Measurements from ENCODE around the gene EFCAB6. TPM values are rescaled to one million over a fixed set of nuclear protein-coding genes. Genes with fewer than 3 reads are reported as not detected.

Gene EFCAB6
- total and polyA plus RNA-seq, 4 experiments from 2014 or later: 0.15 to 0.91 (median 0.84) TPM; not detected in 1

DNA sequence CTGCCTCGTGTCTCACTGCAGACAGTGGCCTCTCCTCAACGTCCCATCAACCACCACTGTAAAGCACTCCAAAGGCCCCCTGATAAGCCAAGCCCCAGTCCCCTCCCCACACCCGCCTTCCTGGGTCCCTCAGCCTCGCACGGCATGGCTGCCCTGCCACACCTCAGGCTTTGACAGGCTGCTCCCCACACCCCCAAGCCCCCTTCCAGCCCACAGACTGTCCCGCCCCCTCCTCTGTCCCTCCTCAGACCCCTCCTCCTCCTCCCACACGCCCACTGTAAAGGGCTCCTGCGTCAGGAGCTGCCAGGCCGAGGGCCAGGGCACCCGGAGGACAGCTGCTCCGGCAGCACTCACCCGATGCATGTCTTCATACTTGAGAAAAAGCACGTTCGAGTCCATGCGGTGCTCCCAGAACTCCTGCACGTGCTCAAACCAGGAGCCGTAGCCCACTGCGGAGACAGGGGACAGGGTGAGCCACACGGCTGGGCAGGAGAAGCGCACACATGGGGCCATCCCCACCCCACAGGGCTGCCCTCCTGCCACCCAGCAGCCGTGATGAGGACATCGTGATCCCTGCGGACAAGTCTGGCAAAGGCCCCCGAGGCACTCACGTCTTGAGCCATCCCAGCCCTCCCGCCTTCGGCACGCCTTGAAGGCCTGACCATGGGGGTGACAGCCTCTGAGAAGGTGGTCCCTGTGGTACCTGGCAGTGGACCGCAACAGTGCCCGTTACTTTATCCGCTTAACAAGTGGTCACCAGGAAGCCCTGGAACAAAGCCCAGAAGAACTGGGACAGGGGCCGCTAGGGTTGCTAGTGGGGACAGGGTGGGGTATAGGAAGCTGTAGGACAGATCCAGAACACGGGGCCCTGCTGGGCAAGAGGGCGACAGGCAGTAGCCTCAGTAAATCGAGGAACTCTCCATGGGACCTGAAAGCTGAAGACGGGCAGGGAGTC lies 21.5 kb upstream of the EFCAB6 start:
- Histone ChIP-seq H3K4me3 (ENCODE audit: low read length in 2 of 2) (no peak overlapping the region), H3K9me3 (ENCODE audit: control insufficient read depth in 1 of 2, low read length in 2 of 2) (no peaks in the 10 kb centered on the region), H3K27me3 (ENCODE audit: insufficient read depth, low read length) (no peaks in the 10 kb centered on the region), H3K36me3 (ENCODE audit: insufficient read depth, low read length) (no peaks in the 10 kb centered on the region), H3K27ac (ENCODE audit: low read depth, low read length) (no peak overlapping the region), H3K4me1 (ENCODE audit: insufficient read depth, low read length) (no peaks in the 10 kb centered on the region)
- H3K4me1 Mint-ChIP-seq: no peaks in the 10 kb centered on the region
- no peak overlapping the region for H3K4me3 Mint-ChIP-seq
- ChIA-PET POLR2A (ENCODE audit: partially characterized antibody) (no interaction called here), CTCF (ENCODE audit: partially characterized antibody) (no interaction called here)
- no peaks in the 10 kb centered on the region for H3K36me3 Mint-ChIP-seq
- intact Hi-C loops (cut with micrococcal nuclease): no loop called here
- H3K9me3 Mint-ChIP-seq: no peaks in the 10 kb centered on the region
- DNase-seq: no peak
- no peak overlapping the region for H3K27ac Mint-ChIP-seq
- peaks cover 2 to 11% of the 10 kb centered on the region in 2 donors for H3K27me3 Mint-ChIP-seq

- ChIA-PET POLR2A (ENCODE audit: partially characterized antibody) (no interaction called here), CTCF (ENCODE audit: partially characterized antibody) (no interaction called here)
- Histone ChIP-seq H3K27ac (ENCODE audit: low read depth, low read length) (no peak overlapping the region), H3K27me3 (ENCODE audit: insufficient read depth, low read length) (no peaks in the 10 kb centered on the region), H3K36me3 (ENCODE audit: insufficient read depth, low read length) (no peaks in the 10 kb centered on the region), H3K9me3 (ENCODE audit: control insufficient read depth in 1 of 2, low read length in 2 of 2) (no peaks in the 10 kb centered on the region), H3K4me3 (ENCODE audit: low read length in 2 of 2) (no peak overlapping the region), H3K4me1 (ENCODE audit: insufficient read depth, low read length) (no peaks in the 10 kb centered on the region)
- intact Hi-C loops (cut with micrococcal nuclease): no loop called here
- DNase-seq: no peak
- Mint-ChIP-seq H3K4me1 (no peaks in the 10 kb centered on the region), H3K27me3 (peaks cover 2 to 11% of the 10 kb centered on the region in 2 donors), H3K36me3 (no peaks in the 10 kb centered on the region), H3K9me3 (no peaks in the 10 kb centered on the region), H3K27ac (no peak overlapping the region), H3K4me3 (no peak overlapping the region)
Measured at GRCh38 chr22:43832393-43833265, 20.5 kb upstream of the EFCAB6 start.

DNA sequence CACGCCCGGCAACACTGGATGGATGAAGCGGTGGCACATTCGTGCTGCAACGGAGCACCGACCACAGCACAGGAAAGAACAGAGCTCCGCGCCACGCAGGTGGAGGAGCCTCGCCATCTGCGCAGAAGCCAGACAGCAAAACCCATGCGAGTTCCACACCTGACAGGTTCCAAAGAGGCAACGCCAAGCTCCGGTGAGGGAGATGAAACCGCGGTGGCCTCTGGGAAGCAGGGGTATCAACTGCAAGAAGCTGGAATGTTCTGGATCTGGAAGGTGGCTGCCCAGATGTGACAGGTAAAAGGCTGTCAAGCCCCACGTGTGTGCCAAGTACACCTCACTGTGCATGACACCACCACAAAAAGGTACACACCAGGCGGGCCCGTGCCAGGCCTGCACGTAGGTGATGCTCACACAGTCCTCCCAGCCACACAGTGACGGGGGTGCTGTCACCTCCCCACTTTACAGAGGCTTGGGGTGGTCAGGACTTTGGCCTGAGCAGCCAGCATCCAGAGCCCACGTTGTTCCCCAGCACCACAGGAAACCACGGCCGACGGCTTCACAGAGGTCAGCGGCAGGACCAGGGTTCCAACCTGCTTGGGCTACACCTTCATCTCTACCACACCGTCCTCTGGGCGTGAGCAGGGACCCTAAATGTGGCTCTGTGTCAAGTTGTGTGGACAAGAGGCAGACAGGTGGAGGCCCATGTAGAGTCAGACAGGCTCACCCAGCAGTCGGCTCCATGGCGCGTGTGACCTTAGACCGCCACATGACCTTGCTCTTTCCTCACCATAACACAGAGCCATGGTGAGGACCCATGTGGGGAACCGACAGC lies 19.7 kb upstream of the EFCAB6 start:
- CTCF ChIA-PET (ENCODE audit: partially characterized antibody): no interaction called here

GRCh38 chr22:43830931-43831560 lies 18.9 kb upstream of the EFCAB6 start:
- H3K27me3 ChIP-seq (ENCODE audit: insufficient read depth, low read length): no peaks in the 10 kb centered on the region
- Mint-ChIP-seq H3K27ac (no peak overlapping the region), H3K36me3 (no peaks in the 10 kb centered on the region), H3K9me3 (no peaks in the 10 kb centered on the region), H3K4me3 (no peak overlapping the region), H3K27me3 (peaks cover 5 to 11% of the 10 kb centered on the region in 2 donors), H3K4me1 (no peaks in the 10 kb centered on the region)
- no peak overlapping the region for H3K4me3 ChIP-seq (ENCODE audit: low read length in 2 of 2)
- H3K27ac ChIP-seq (ENCODE audit: low read depth, low read length): no peak overlapping the region
- POLR2A ChIA-PET (ENCODE audit: partially characterized antibody): no interaction called here
- H3K4me1 ChIP-seq (ENCODE audit: insufficient read depth, low read length): no peaks in the 10 kb centered on the region
- no peaks in the 10 kb centered on the region for H3K36me3 ChIP-seq (ENCODE audit: insufficient read depth, low read length)
- DNase-seq: no peak
- H3K9me3 ChIP-seq (ENCODE audit: control insufficient read depth in 1 of 2, low read length in 2 of 2): no peaks in the 10 kb centered on the region
- intact Hi-C loops (cut with micrococcal nuclease): no loop called here
- CTCF ChIA-PET (ENCODE audit: partially characterized antibody): no interaction called here

More for the DNA sequence above, 19.7 kb upstream of the EFCAB6 start:
- Mint-ChIP-seq H3K9me3 (no peaks in the 10 kb centered on the region), H3K27me3 (peaks cover 2 to 11% of the 10 kb centered on the region in 2 donors), H3K27ac (no peak overlapping the region), H3K4me1 (no peaks in the 10 kb centered on the region), H3K36me3 (no peaks in the 10 kb centered on the region), H3K4me3 (no peak overlapping the region)
- Histone ChIP-seq H3K27ac (ENCODE audit: low read depth, low read length) (no peak overlapping the region), H3K27me3 (ENCODE audit: insufficient read depth, low read length) (no peaks in the 10 kb centered on the region), H3K36me3 (ENCODE audit: insufficient read depth, low read length) (no peaks in the 10 kb centered on the region), H3K4me1 (ENCODE audit: insufficient read depth, low read length) (no peaks in the 10 kb centered on the region), H3K4me3 (ENCODE audit: low read length in 2 of 2) (no peak overlapping the region), H3K9me3 (ENCODE audit: control insufficient read depth in 1 of 2, low read length in 2 of 2) (no peaks in the 10 kb centered on the region)
- intact Hi-C loops (cut with micrococcal nuclease): no loop called here
- POLR2A ChIA-PET (ENCODE audit: partially characterized antibody): no interaction called here
- no peak for DNase-seq

DNA sequence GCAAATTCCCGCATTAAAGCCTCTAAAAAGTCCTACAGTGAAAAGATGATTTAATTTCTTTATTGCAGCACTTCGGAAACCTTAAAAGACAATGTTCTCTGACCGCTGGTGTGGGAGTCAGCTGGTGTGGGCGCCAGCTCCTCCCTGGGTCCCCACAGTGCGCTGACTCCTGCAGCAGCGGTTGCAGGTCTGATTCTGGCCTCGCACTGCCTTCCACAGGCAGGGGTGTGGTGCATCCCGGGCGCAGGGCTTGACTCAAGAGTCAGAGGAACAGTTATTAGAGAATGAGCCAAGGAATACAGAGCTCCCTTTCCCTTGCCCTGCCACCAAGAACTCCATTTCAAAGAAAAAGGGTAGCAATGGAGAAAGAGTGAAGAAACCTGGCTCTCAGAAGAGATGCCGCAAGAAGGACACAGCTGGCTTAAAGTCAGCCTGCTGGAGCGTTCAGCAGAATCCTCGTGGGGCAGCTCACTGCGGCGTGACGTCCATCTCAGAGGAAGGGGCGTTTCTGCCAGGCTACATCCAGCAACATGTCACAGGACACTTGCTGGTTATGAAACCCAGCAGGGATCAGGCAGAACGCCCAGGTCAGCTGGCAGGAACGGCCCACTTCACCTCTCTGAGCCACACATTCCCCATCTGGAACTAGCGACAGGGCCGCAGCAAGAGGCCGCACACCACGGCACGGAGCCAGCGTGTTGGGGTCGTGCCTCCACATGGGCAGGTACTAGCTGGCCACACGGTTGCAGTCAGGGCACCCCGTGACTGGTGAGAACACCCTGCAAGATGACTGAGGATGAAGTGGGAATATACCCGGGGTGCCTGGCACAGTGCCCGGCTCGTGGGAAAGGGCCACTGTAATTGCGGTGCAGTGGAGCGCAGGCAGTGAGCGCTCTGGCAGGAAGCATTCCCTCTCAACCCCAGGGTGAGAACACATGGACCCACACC lies 18.1 kb upstream of the EFCAB6 start:
- intact Hi-C loops (cut with micrococcal nuclease): no loop called here
- Mint-ChIP-seq H3K36me3 (no peaks in the 10 kb centered on the region), H3K27ac (no peak overlapping the region), H3K9me3 (no peaks in the 10 kb centered on the region), H3K27me3 (peaks cover 8 to 9% of the 10 kb centered on the region in 2 donors), H3K4me3 (no peak overlapping the region), H3K4me1 (no peaks in the 10 kb centered on the region)
- ChIA-PET POLR2A (ENCODE audit: partially characterized antibody) (no interaction called here), CTCF (ENCODE audit: partially characterized antibody) (interaction anchor here (0.5 kb wide), 1 partner anchor 986 kb away, joined by 4 read pairs; no protein-coding TSS in a partner anchor)
- no peak for DNase-seq
- Histone ChIP-seq H3K27me3 (ENCODE audit: insufficient read depth, low read length) (no peaks in the 10 kb centered on the region), H3K9me3 (ENCODE audit: control insufficient read depth in 1 of 2, low read length in 2 of 2) (no peaks in the 10 kb centered on the region), H3K36me3 (ENCODE audit: insufficient read depth, low read length) (no peaks in the 10 kb centered on the region), H3K27ac (ENCODE audit: low read depth, low read length) (no peak overlapping the region), H3K4me3 (ENCODE audit: low read length in 2 of 2) (no peak overlapping the region), H3K4me1 (ENCODE audit: insufficient read depth, low read length) (no peaks in the 10 kb centered on the region)

All from CD4-positive, alpha-beta memory T cell (primary cell).